WTC11 (cell line): ENCODE measurements around the gene CACNB3.

Source experiments
- NR2C2 ChIP-seq: sonication (generic); formaldehyde crosslinking; IDR thresholded peaks from 2 replicates; pipeline ENCODE4 v1.8.0; 2022; ENCODE audit warnings: mild to moderate bottlenecking, missing genetic modification reagents
- USF2 ChIP-seq: sonication (generic); formaldehyde crosslinking; IDR thresholded peaks from 2 replicates; pipeline ENCODE4 v1.8.1; 2023; ENCODE audit warnings: mild to moderate bottlenecking, missing genetic modification reagents, moderate library complexity

- no peak for TF ChIP-seq NR2C2
- no peak for TF ChIP-seq USF2
Observed at GRCh38 chr12:48857278-48857994, 39.1 kb downstream of the CACNB3 start.
